GM19324 (cell line): ENCODE measurements around the gene REPS1.

Experiments used
- ATAC-seq: cut with Tn5 transposase; IDR thresholded peaks from one replicate; pipeline ENCODE4 v1.9.1; 2021; ENCODE audit warnings: mild to moderate bottlenecking, moderate library complexity; ENCODE audit not compliant: unreplicated experiment, low FRiP score

REPS1 gene

GRCh38 chr6:138865480-138866109, 122.5 kb downstream of the REPS1 start:
- no peak for ATAC-seq

GRCh38 chr6:138864343-138864890, 123.6 kb downstream of the REPS1 start:
- ATAC-seq, result no peak

- no peak for ATAC-seq
Observed at GRCh38 chr6:138863321-138863720, 124.7 kb downstream of the REPS1 start.

GRCh38 chr6:138862456-138862855, 125.6 kb downstream of the REPS1 start:
- no peak for ATAC-seq

GRCh38 chr6:138857775-138858174, 130.3 kb downstream of the REPS1 start:
- no peak for ATAC-seq

GRCh38 chr6:138856654-138857053, 131.4 kb downstream of the REPS1 start:
- ATAC-seq, result no peak
